G401.6 (cell line): Measurements from ENCODE around the gene FOXJ2.
"Not testable (repeated sequence)": the region's sequence is repeated elsewhere in the genome, so short reads cannot be mapped to it uniquely, and the experiment has no call there.

ENCODE experiments used
- FAIRE-seq: peaks from 2 replicates; lab custom pipeline; 2012; peaks lifted over from hg19 to GRCh38; lab: Jason Lieb, UNC

FOXJ2 gene

GRCh38 chr12:8032242-8033152 lies at the start of gene FOXJ2:
TSS of gene FOXJ2 (plus strand) at chr12:8032716. CDS start at chr12:8039833, 7,117 bp downstream.
- no peak for FAIRE-seq

GRCh38 chr12:7983019-7983418 lies 49.5 kb upstream of the FOXJ2 start:
- FAIRE-seq: not testable (repeated sequence)

DNA sequence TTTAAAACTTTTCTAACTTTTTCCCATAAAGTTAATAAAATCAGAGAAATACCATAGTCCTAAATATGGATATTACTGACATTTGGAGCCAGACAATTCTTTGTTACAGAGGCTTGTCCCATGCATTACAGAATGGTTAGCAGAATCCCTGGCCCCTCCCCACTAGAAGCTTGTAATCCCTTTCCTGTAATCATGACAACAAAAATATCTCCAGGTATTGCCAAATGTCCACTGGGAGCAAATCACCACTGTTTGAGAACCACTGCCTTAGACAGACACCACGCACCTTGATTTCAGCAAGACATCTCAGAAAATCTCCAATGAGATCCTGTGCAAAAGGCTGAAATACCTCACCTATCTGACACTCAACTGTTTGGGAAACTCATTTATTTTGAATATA lies 49.1 kb upstream of the FOXJ2 start:
- not testable (repeated sequence) for FAIRE-seq

DNA sequence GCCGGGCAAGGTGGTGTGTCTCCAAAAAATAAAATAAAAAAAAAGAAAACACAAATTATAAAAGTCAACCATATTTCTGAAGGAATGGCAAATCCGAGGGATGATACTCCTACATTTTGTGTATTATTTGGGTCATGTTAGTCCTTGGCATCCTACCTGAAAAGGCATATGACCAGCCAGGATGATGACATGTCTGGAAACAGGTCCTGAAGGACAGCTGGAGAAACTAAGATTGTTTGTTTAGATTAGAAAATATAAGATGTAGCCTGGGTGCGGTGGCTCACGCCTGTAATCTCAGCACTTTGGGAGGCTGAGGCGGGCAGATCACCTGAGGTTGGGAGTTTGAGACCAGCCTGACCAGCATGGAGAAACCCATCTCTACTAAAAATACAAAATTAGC lies 47.6 kb upstream of the FOXJ2 start:
- FAIRE-seq: no peak

DNA sequence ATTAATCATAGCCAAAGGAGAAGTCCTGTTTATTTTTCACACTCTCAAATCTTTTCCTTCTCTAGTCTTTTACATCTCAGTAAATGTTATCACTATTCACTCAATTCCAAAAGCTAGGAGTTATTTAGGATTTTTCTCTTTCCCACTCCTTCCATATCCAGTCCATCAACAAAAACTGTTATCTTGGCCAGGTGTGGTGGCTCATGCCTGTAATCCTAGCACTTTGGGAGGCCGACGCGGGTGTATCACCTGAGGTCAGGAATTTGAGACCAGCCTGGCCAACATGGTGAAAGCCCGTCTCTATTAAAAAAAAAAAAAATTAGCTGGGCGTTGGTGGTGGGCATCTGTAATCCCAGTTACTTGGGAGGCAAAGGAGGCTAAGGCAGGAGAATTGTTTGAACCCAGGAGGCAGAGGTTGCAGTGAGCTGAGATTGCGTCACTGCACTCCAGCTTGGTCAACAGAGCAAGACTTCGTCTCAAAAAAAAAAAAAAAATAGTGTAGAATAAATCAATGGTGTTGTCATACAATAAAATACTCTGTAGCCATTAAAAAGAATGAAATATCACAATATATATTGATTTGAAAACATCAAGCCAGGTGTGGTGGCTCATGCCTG lies 46.6 kb upstream of the FOXJ2 start:
- no peak for FAIRE-seq

GRCh38 chr12:7989827-7990491 lies 42.6 kb upstream of the FOXJ2 start:
- no peak for FAIRE-seq

- FAIRE-seq: no peak
Observed at GRCh38 chr12:7991535-7991934, 41.0 kb upstream of the FOXJ2 start.

- FAIRE-seq: no peak
Observed at GRCh38 chr12:7994731-7995205, 37.7 kb upstream of the FOXJ2 start.

DNA sequence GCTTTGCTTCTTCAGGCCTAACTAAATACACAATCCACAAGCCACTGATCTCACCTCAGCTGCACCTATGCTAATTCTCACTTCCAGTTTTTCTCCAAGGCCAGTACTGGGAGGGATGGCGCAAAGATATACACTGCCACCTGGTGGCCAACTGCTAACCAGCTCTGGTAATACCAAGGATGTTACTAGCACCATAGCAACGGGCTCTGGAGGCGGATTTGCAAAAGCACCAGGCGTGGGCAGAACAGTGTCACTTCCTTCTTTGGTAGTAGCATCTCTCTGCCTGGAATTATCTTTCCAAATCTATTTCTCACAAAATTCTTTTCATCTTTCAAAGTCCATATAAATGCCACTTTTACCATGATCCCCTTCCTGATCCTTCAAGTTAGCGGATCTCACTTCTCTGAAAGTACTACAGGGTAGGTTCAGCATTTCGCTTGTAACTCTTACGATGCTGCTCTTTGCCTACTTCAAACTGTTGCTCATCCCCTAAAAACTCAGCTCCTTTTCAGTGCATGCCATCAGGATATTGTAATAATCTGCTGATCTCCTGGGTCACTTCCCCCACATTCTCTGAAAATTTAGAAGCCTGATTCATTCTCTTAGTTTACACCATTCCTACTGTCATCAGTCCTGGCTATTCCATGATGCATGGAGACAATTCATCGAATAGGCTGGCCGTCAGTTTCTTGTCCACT lies 37.1 kb upstream of the FOXJ2 start:
- FAIRE-seq: peak; percentile 80

DNA sequence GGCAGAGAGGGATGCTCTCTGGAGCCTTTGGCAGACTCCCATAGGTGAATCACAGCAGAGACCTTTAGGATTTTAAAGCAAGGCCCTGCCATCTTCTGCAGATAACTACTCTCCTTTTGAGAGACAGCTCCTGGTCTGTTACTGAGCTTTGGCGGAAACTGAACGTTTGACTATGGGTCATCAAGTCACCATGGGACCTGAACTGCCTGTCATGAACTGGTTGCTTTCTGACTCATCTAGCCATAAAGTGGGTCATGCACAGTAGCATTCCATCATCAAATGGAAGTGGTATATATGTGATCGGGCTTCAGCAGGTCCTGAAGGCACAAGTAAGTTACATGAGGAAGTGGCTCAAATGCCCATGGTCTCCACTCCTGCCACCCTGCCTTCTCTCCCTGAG lies 31.7 kb upstream of the FOXJ2 start:
- FAIRE-seq: not testable (repeated sequence)

GRCh38 chr12:8001496-8001895 lies 31.0 kb upstream of the FOXJ2 start:
- not testable (repeated sequence) for FAIRE-seq

DNA sequence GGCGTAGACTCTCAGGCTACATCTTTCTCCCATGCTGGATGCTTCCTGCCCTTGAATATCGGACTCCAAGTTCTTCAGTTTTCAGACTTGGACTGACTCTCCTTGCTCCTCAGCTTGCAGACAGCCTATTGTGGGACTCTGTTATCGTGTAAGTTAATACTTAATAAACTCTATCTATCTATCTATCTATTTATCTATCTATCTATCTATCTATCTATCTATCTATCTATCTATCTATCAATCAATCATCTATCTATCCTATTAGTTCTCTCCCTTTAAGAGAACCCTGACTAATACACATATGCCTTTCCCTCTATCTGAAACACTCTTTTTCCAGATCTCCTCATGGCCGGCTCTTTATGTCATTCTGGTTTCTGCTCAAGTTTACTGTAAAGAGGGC lies 27.6 kb upstream of the FOXJ2 start:
- FAIRE-seq: not testable (repeated sequence)

DNA sequence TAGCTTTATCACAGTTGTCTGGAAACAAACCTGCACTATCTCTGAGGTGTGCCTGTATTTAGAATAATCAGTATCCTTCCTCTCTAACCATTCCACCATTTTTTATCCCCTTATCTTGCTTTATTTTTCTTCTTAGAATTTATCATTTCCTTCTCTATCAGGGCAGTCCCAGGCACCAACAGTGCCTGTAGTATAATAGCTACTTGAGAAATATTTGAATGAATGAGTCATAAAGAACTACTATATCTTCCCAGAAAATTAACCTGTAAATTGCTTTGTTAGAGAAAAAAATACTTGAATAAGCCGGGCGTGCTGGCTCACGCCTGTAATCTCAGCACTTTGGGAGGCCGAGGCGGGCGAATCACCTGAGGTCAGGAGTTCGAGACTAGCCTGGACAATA lies 21.2 kb upstream of the FOXJ2 start:
- no peak for FAIRE-seq

DNA sequence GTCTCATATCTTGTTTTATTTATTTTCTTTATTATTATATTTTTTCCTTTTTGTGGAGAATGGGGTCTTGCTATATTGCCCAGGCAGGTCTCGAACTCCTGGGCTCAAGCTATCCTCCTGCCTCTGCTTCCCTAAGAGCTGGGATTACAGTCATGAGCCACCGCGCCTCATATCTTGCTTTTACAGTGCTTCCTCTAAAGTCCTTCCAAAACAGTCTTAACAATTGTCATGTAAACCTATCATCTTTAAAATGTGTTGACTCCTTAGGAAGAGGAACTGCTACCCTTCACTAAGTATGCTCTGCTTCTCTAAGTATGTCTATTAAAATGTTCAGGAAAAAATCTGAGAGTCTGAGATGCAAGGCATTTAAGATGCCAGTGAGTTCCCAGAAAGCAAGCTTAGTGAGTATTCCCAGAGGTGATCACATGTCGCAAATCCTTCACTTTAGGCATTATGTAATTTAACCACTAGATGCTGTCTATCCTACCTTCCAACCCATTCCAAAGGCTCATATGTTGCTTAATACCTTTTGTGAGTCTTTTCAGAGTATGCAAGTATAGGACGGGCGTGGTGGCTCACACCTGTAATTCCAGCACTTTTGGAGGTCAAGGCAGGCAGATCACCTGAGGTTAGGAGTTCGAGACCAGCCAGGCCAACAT lies 19.7 kb upstream of the FOXJ2 start:
- no peak for FAIRE-seq

DNA sequence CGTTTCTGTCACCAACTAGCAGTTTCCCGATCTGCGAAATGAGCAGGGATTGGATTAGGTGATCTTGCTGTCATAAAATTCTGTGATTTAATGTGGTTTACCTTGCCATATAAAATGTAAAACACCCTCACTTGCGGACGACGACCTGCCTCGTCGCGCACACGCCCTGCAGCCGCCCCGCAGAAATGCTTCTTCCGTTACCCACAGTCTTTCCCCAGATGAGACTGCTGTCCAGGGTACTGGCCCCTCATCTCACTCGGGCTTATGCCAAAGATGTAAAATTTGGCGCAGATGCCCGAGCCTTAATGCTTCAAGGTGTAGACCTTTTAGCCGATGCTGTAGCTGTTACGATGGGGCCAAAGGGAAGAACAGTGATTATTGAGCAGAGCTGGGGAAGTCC lies 17.7 kb upstream of the FOXJ2 start:
- FAIRE-seq: no peak

DNA sequence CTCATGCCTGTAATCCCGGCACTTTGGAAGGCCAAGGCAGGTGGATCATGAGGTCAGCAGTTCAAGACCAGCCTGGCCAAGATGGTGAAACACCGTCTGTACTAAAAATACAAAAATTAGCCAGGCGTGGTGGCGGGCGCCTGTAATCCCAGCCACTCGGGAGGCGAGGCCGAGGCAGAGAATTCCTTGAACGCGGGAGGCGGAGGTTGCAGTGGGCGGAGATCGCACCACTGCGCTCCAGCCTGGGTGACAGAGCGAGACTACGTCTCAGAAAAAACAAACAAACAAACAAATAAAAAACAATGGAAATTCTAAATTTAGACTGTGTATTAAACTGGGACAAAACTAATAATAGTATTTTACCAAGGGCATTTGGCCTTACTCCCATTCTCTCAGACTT lies 14.3 kb upstream of the FOXJ2 start:
- not testable (repeated sequence) for FAIRE-seq

- no peak for FAIRE-seq
Observed at GRCh38 chr12:8018666-8019581, 13.6 kb upstream of the FOXJ2 start.

GRCh38 chr12:8026291-8026900 lies 6.1 kb upstream of the FOXJ2 start:
- FAIRE-seq: peak; percentile 99

GRCh38 chr12:8027856-8028255 lies 4.7 kb upstream of the FOXJ2 start:
- FAIRE-seq: no peak

DNA sequence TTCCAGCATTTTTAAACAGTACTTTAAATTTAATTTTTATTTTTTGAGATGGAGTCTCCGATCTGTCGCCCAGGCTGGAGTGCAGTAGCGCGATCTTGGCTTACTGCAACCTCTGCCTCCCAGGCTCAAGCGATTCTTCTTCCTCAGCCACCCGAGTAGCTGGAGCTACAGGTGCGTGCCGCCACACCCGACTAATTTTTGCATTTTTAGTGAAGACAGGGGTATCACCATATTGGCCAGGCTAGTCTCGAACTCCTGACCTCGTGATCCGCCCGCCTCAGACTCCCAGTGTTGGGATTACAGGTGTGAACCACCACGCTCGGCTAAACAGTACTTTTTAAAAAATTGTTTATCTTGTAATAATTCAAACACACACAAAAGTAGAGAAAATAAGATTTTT lies 4.2 kb upstream of the FOXJ2 start:
- no peak for FAIRE-seq
